ENCODE data around the gene SGCA.
A peak's percentile ranks its signal among the peaks of the same experiment; 100 is the strongest.

SGCA gene

GRCh38 chr17:50151041-50151936 is 14.5 kb upstream of the SGCA start:
- peak; percentile 94 for DNase-seq (ENCODE audit: low read depth)
- TF ChIP-seq, protein P1, sequence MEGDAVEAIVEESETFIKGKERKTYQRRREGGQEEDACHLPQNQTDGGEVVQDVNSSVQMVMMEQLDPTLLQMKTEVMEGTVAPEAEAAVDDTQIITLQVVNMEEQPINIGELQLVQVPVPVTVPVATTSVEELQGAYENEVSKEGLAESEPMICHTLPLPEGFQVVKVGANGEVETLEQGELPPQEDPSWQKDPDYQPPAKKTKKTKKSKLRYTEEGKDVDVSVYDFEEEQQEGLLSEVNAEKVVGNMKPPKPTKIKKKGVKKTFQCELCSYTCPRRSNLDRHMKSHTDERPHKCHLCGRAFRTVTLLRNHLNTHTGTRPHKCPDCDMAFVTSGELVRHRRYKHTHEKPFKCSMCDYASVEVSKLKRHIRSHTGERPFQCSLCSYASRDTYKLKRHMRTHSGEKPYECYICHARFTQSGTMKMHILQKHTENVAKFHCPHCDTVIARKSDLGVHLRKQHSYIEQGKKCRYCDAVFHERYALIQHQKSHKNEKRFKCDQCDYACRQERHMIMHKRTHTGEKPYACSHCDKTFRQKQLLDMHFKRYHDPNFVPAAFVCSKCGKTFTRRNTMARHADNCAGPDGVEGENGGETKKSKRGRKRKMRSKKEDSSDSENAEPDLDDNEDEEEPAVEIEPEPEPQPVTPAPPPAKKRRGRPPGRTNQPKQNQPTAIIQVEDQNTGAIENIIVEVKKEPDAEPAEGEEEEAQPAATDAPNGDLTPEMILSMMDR (IDR thresholded peaks at IDR 0.05; ENCODE audit: insufficient read depth, low read depth, low read length, missing control alignments), result peak; percentile 84
- H3K4me3 ChIP-seq (ENCODE audit: low read depth, low read length), result peak overlapping the region; percentile 91

GRCh38 chr17:50151937-50152547 is 13.8 kb upstream of the SGCA start:
- peak overlapping the region; percentile 91 for H3K4me3 ChIP-seq (ENCODE audit: low read depth, low read length)
- peak; percentile 87 for DNase-seq (ENCODE audit: low read depth)
- TF ChIP-seq, protein P1 (IDR thresholded peaks at IDR 0.05; ENCODE audit: insufficient read depth, low read depth, low read length, missing control alignments), result no peak

GRCh38 chr17:50152736-50153135 is 13.1 kb upstream of the SGCA start:
- no peak for DNase-seq (ENCODE audit: low read depth)
- no peak overlapping the region for H3K4me3 ChIP-seq (ENCODE audit: low read depth, low read length)
- TF ChIP-seq, protein P1 (IDR thresholded peaks at IDR 0.05; ENCODE audit: insufficient read depth, low read depth, low read length, missing control alignments), result no peak

GRCh38 chr17:50153650-50154575 is 11.9 kb upstream of the SGCA start:
- no peak overlapping the region for H3K4me3 ChIP-seq (ENCODE audit: low read depth, low read length)
- no peak for DNase-seq (ENCODE audit: low read depth)
- TF ChIP-seq, protein P1 (IDR thresholded peaks at IDR 0.05; ENCODE audit: insufficient read depth, low read depth, low read length, missing control alignments), result no peak

GRCh38 chr17:50154604-50155003 is 11.2 kb upstream of the SGCA start:
- peak overlapping the region; percentile 25 for H3K4me3 ChIP-seq (ENCODE audit: low read depth, low read length)
- peak; percentile 74 for DNase-seq (ENCODE audit: low read depth)
- TF ChIP-seq, protein P1 (IDR thresholded peaks at IDR 0.05; ENCODE audit: insufficient read depth, low read depth, low read length, missing control alignments), result no peak

- peak overlapping the region; percentile 25 for H3K4me3 ChIP-seq (ENCODE audit: low read depth, low read length)
- TF ChIP-seq, protein P1 (IDR thresholded peaks at IDR 0.05; ENCODE audit: insufficient read depth, low read depth, low read length, missing control alignments), result no peak
- DNase-seq (ENCODE audit: low read depth), result no peak
Observed at GRCh38 chr17:50155115-50155819, 10.5 kb upstream of the SGCA start.

Data from GM12865 (cell line).